HepG2 (cell line): Measurements from ENCODE around the gene CTRB2. TPM values are rescaled to one million over a fixed set of nuclear protein-coding genes. Genes with fewer than 3 reads are reported as not detected.

Source experiments
- ATAC-seq: fragments of 200-7000 bp; cut with Tn5 transposase; 3 replicates; pipeline ENCODE4 v1.9.1; 2020; ENCODE audit warnings: mild to moderate bottlenecking, moderate library complexity
- BruUV-seq: library from RNA; stranded (reverse); fragments of 400-500 nt; replicated peaks from 2 replicates; lab custom pipeline; 2021; lab: Mats Ljungman, UMichigan
- CTCF ChIA-PET: fragments of 300-600 bp; formaldehyde crosslinking; extraction: SDS; loops from one replicate; lab custom pipeline; 2021; ENCODE audit warnings: low total read pairs, inconsistent platforms, low intra/inter-chr PET ratio; lab: Yijun Ruan, JAX
- POLR2A ChIA-PET: fragments of 350-600 bp; sonication (Branson Sonifier 250); formaldehyde crosslinking; loops from one replicate; lab custom pipeline; 2020; ENCODE audit warnings: antibody characterized with exemption, inconsistent platforms; lab: Yijun Ruan, JAX
- DNase-seq: peaks from one replicate; pipeline ENCODE4 v3.0.0-alpha.2; 2015; ENCODE audit warnings: low spot score
- FAIRE-seq: peaks from 3 replicates; lab custom pipeline; 2011; peaks lifted over from hg19 to GRCh38; lab: Jason Lieb, UNC
- H2AFZ ChIP-seq: one replicate; pipeline ENCODE4 v1.6.1; 2011; ENCODE audit warnings: low read length, inconsistent platforms
- H3K27ac ChIP-seq: fragments of 300-600 bp; 3 replicates; pipeline ENCODE4 v1.8.0; 2011; ENCODE audit warnings: mixed run types, mild to moderate bottlenecking, mixed read lengths, low read length, inconsistent platforms; ENCODE audit not compliant: insufficient read depth; ENCODE audit errors: extremely low read length
- H3K27me3 ChIP-seq, 2 experiments: fragments of 200-600 bp in 1 of 2; 2 replicates in 1 of 2; 3 replicates in 1 of 2; pipeline versions ENCODE4 v1.6.0 to v1.8.0; 2011; ENCODE audit warnings: low read length in 2 of 2, mild to moderate bottlenecking in 2 of 2, moderate library complexity in 2 of 2, inconsistent platforms in 1 of 2; ENCODE audit not compliant: insufficient read depth in 2 of 2, control insufficient read depth in 1 of 2
- H3K36me3 ChIP-seq, 2 experiments: fragments of 200-600 bp in 1 of 2; replicated peaks in 1 of 2; 2 replicates in 1 of 2; 3 replicates in 1 of 2; pipeline versions ENCODE4 v1.5.1 to v1.8.0; 2011; ENCODE audit warnings: low read length in 2 of 2, inconsistent platforms in 1 of 2; ENCODE audit not compliant: insufficient read depth in 2 of 2, control insufficient read depth in 1 of 2
- H3K4me1 ChIP-seq: 2 replicates; pipeline ENCODE4 v1.5.1; 2012; ENCODE audit warnings: low read length, inconsistent platforms; ENCODE audit not compliant: insufficient read depth
- H3K4me2 ChIP-seq: 2 replicates; pipeline ENCODE4 v1.6.0; 2011; ENCODE audit warnings: low read depth, low read length, inconsistent platforms
- H3K4me3 ChIP-seq, 3 experiments: fragments of 200-600 bp in 1 of 3; sonication (generic), shearing (Covaris generic) in 1 of 3; replicated peaks in 1 of 3; 2 replicates each; pipeline ENCODE4 v1.5.1; 2011 to 2016; ENCODE audit warnings: low read length in 3 of 3, inconsistent platforms in 2 of 3, low read depth in 2 of 3, mild to moderate bottlenecking in 2 of 3, control low read depth in 1 of 3, mixed read lengths in 1 of 3; ENCODE audit not compliant: insufficient read depth in 1 of 3
- H3K79me2 ChIP-seq: one replicate; pipeline ENCODE4 v1.6.1; 2011; ENCODE audit warnings: low read length, inconsistent platforms; ENCODE audit not compliant: insufficient read depth
- H3K9ac ChIP-seq: 2 replicates; pipeline ENCODE4 v1.6.0; 2011; ENCODE audit warnings: mild to moderate bottlenecking, low read depth, low read length, inconsistent platforms; ENCODE audit not compliant: insufficient read depth
- H3K9me3 ChIP-seq: 2 replicates; pipeline ENCODE4 v1.5.1; 2012; ENCODE audit warnings: mild to moderate bottlenecking, low read length
- H4K20me1 ChIP-seq: 2 replicates; pipeline ENCODE4 v1.6.0; 2011; ENCODE audit warnings: inconsistent platforms, mild to moderate bottlenecking, low read length, moderate library complexity; ENCODE audit not compliant: insufficient read depth
- ATF5 ChIP-seq: sonication (generic); formaldehyde crosslinking; IDR thresholded peaks from 2 replicates; pipeline ENCODE4 v1.4.0; 2020; ENCODE audit warnings: mild to moderate bottlenecking, low read depth, missing genetic modification reagents
- HHEX ChIP-seq: IDR thresholded peaks from 2 replicates; pipeline ENCODE4 v1.6.1; 2016; ENCODE audit warnings: control low read depth
- HNRNPLL ChIP-seq: fragments of 200-400 bp; formaldehyde crosslinking; IDR thresholded peaks from 2 replicates; pipeline ENCODE4 v1.6.1; 2017; ENCODE audit warnings: mild to moderate bottlenecking, low read depth, low read length; ENCODE audit not compliant: poor library complexity, severe bottlenecking
- KAT8 ChIP-seq: IDR thresholded peaks from 2 replicates; pipeline ENCODE4 v1.6.1; 2016; ENCODE audit warnings: missing genetic modification reagents, missing compliant biosample characterization
- MAFF ChIP-seq: IDR thresholded peaks from 2 replicates; pipeline ENCODE4 v1.6.1; 2011; ENCODE audit warnings: low read depth, low read length, improper control_type of control experiment
- MAFK ChIP-seq, 2 experiments: IDR thresholded peaks in 1 of 2; conservative IDR thresholded peaks in 1 of 2; 2 replicates each; pipeline ENCODE4 v1.6.1; 2011; ENCODE audit warnings: improper control_type of control experiment in 2 of 2, low read length in 2 of 2
- PCBP2 ChIP-seq: fragments of 200-400 bp; formaldehyde crosslinking; optimal IDR thresholded peaks from 2 replicates; pipeline ENCODE3; 2018; ENCODE audit warnings: low read length, low read depth; ENCODE audit not compliant: poor library complexity, severe bottlenecking
- U2AF1 ChIP-seq: fragments of 200-400 bp; formaldehyde crosslinking; optimal IDR thresholded peaks from 2 replicates; pipeline ENCODE3; 2017; ENCODE audit warnings: mild to moderate bottlenecking, low read depth, low read length
- ZNF136 ChIP-seq: sonication (generic); formaldehyde crosslinking; IDR thresholded peaks from 2 replicates; pipeline ENCODE4 v1.8.1; 2022; ENCODE audit warnings: low read depth, mild to moderate bottlenecking, moderate library complexity, missing genetic modification reagents
- ZNF552 ChIP-seq: sonication (generic); formaldehyde crosslinking; IDR thresholded peaks from 2 replicates; pipeline ENCODE4 v1.9.0; 2022; ENCODE audit warnings: missing genetic modification reagents, mild to moderate bottlenecking, borderline replicate concordance
- ZNF576 ChIP-seq: sonication (generic); formaldehyde crosslinking; IDR thresholded peaks from 2 replicates; pipeline ENCODE4 v1.4.0; 2020; ENCODE audit warnings: mild to moderate bottlenecking, missing genetic modification reagents
- WGBS: methylation state at CpG from one replicate; pipeline ENCODE4 v1.1.6; 2017; ENCODE audit warnings: low lambda C conversion rate; 5-methylcytosine and 5-hydroxymethylcytosine counted together
- in situ Hi-C: cut with HindIII; loops from 2 replicates; pipeline ENCODE4 v1.10.0; 2017; ENCODE audit warnings: low pct_unique_long_range_greater_than_20kb; ENCODE audit not compliant: extremely low pct_ligation_motif_present
- intact Hi-C: fragments of 100-400 bp; cut with micrococcal nuclease; formaldehyde crosslinking; loops from one replicate; pipeline ENCODE4 v1.10.0; 2022; ENCODE audit not compliant: unreplicated experiment
- polyA plus RNA-seq, 8 experiments: library from polyadenylated mRNA; depleted of rRNA in 3 of 8; stranded (reverse) in 7 of 8; unstranded in 1 of 8; fragments of >200 nt; fragmentation: Illumina TruSeq in 4 of 8; extraction: Trizol in 4 of 8; gene quantifications; 2 replicates each; pipeline versions ENCODE4 v1.2.1 to v1.2.3, GENCODE V29; 2011 to 2016; ENCODE audit warnings: low read depth in 4 of 8, missing spikeins in 1 of 8, mixed read lengths in 1 of 8; ENCODE audit not compliant: insufficient read depth in 1 of 8
- total RNA-seq, 5 experiments: library from RNA; depleted of rRNA; stranded (reverse); fragments of >200 nt; fragmentation: Illumina TruSeq; extraction: Trizol; gene quantifications; 2 replicates each; pipeline ENCODE4 v1.2.3, GENCODE V29; 2016; ENCODE audit warnings: low read depth in 1 of 5

The CTRB2 gene
- total and polyA plus RNA-seq, 2 of the 13 experiments (the other 11 are each of a cell fraction or from before 2014, with no cell fraction given), result 0.13 TPM; not detected in 1

- no peaks in the 10 kb centered on the region for H4K20me1 ChIP-seq
- TF ChIP-seq MAFF (peak; percentile 17; the same call in 1 of the 2 replicates), U2AF1 (no peak), ZNF552 (CRISPR knock-in tag) (no peak), PCBP2 (peak; percentile 9), HNRNPLL (no peak), MAFK (conservative IDR thresholded peaks at IDR 0.05 in 1 of 2, IDR thresholded peaks at IDR 0.05 in 1 of 2; ENCODE audit: low read length in 2 of 2) (peak in 1 of 2 experiments; percentile 53; a peak in 1 of 4 replicates), ZNF136 (CRISPR knock-in tag) (0 out of 2 replicates have a peak, but pooled peaks have one; percentile 70), ATF5 (CRISPR knock-in tag) (no peak), ZNF576 (CRISPR knock-in tag) (no peak), HHEX (CRISPR knock-in tag) (no peak), KAT8 (no peak)
- peaks cover 0 to 4% of the 10 kb centered on the region in 2 experiments; a peak in 1 of 5 replicates for H3K27me3 ChIP-seq
- in situ Hi-C loops, result loop anchor here (25.0 kb wide), 1 partner anchor 585 kb away; no protein-coding TSS in a partner anchor
- H3K27ac ChIP-seq, result no peak overlapping the region
- peaks cover 45% of the 10 kb centered on the region for H3K9me3 ChIP-seq
- intact Hi-C loops, result no loop called here
- BruUV-seq, result no TSS peak
- FAIRE-seq (no peak), DNase-seq (no peak), ATAC-seq (no peak)
- H2AFZ ChIP-seq, result no peak overlapping the region
- ChIA-PET POLR2A (no interaction called here), CTCF (no interaction called here)
- WGBS, result 21% methylated on average over 2 of the region's 2 CpGs
- no peak overlapping the region for H3K4me2 ChIP-seq
- H3K36me3 ChIP-seq, result no peaks in the 10 kb centered on the region
- H3K4me1 ChIP-seq, result no peaks in the 10 kb centered on the region
- no peak overlapping the region for H3K9ac ChIP-seq
- H3K4me3 ChIP-seq, result no peak overlapping the region
- H3K79me2 ChIP-seq, result no peaks in the 10 kb centered on the region
These were observed 30.0 kb downstream of the CTRB2 start for GRCh38 chr16:75176926-75177325.
